UCSD-AML1 (cell line): Measurements from ENCODE around the gene SAMD4A.
"Not testable (repeated sequence)": the region's sequence is repeated elsewhere in the genome, so short reads cannot be mapped to it uniquely, and the experiment has no call there.

Source experiments
- DNase-seq: peaks from one replicate; lab custom pipeline; 2025; ENCODE audit not compliant: unreplicated experiment; lab: John Stamatoyannopoulos, UW

Gene SAMD4A

DNA sequence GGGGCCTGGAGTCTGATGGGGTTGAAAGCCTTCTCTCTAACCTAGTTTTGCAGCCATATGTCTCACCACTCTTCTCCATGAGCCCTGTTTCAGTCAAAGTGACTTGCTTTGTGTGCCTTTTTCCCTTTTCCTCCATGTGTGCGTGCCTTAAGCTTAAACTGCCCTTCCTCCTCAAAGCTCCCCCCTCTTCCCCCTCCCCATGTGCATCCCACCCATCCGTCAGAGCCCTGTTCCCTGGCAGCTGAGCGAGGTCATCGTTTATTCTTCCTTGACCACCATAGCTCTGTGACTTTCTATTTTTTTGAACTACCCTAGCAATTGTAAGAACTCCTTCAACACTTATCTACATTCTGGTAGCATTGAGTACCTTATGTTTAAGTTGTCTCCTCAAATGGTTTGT lies 24.9 kb downstream of the SAMD4A start:
- no peak for DNase-seq

DNA sequence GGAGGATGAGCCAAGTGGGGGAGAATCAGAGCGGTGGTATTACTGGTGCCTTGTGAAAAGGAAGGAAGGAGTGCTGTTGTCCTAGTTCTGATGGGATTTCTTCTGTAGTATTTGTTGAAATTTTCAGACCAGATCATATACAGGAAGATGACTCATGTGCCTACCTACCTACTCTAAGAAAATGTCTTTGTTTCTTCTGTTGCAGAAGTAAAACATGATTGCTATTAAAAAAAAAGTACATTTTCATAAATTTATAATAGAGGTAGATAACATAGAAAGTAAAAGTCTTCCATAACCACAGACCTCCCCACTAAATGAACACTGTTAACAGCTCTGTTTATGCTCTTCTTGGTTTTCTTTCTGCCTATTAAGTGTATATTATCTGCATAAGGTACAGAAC lies 26.9 kb downstream of the SAMD4A start:
- DNase-seq, result no peak

DNA sequence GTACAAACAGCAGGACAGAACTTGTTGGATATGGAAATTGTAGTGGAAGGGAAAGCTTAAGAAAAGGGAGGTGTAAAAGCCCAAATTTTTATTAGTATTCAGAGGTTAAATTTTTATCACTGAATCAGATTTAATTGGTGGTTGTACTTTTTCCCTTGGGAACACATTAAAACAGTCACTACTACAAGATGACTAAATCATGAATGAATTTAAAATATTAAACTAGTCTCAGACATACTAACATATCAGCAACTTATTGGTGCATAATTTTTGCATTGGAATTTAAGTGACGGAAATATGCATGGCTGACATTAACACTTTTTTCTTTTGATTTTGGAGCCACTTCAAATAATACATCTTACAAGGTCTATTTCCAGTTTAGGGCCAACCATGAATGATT lies 27.6 kb downstream of the SAMD4A start:
- no peak for DNase-seq

DNA sequence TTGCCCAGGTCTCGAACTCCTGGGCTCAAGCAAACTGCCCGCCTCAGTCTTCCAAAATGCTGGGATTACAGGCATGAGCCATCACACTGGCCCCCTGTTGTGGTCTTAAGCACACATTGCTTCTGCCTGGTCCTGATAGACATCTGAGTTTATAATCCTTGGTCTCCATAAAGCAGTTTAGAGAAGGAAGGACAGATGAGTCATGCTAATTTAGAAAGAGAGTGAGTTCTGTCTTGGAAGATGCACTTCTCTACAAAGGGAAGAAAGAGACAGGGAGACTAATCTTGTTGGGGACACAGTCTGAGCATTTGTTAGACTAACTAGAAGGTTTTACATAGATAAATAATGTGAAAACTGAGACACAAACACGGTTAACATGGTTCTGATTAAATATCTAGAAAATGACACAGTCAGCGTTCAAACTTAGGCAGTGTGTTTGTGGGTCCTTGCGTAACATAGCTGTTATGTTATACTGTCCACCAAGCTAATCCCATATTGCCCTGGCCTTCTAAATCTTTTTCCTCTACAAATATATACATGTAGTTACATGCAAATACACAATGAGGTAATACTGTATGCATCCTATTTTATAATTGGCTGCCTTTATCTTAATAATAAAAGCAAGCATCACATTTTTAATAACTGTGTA lies 31.0 kb downstream of the SAMD4A start:
- DNase-seq, result no peak

DNA sequence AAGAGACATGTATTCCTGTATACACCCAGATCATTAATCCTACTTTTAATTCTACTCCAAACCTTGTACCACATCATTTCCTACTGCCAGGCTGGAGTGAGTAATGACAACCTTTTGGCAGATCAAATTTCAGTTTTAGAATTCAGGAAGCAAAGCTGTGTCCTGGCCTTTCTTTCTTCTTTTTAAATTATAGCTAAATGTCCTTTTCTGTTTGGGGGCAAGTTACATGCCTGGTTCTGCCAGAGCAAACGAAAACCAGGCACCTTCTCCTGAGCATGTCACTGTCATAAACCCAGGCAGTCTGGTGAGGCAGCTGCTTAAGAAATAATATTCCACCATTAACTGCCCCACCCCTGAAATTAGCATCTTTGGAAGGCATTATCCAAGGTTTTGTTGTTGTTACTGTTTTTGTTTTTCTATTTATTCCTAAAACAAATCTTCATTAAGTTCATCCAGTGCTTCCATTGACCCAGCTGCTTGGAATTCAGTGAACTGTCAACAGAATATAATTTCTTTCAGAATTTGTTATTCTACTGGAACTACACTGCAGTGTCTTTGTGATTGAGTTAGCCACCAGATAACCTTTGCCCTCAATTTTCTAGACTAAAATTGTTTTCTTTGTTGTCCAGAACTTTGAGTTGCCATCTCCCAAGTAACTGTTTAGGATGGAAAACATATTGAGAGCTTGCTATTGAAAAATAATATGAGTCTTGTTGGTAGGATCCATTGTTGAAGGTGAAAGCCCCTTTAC lies 33.2 kb downstream of the SAMD4A start:
- DNase-seq, result no peak

DNA sequence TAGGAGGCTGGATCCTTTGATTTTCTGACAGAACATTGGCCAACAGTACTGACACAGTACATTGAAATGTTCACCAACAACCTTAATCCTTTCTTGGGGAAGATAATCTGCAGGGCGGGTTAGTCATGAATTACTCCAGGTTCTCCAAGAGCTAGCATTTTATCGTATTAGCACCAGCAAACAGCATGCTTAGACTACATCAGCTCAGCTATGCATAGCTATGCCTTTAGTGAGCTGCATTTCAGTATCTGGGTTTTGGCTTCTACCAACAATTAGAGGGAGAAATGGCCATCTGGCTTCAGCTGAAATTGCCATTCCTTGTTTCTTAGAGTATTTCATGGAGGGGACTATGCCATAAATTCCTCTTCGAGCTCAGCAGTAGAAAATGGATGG lies 33.8 kb downstream of the SAMD4A start:
- DNase-seq, result no peak

DNA sequence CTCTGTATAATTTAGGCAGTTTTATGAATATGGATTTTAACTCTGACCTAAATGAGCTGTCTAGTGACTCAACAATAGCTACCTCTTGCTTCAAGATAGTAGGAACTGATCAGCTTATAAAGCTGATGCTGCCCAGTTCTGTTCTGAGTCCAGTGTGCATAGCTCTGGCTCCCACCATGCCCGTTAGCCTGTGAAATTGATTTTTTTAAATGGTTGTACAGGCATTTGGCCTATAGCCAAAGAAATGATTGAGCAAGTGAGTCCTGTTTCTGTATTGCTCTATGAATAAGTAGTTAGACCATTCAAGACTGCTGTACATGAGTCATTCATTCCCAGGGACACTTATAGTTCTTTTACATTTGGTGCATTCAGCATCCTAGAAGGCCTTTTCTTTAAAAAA lies 36.4 kb downstream of the SAMD4A start:
- DNase-seq, result no peak

DNA sequence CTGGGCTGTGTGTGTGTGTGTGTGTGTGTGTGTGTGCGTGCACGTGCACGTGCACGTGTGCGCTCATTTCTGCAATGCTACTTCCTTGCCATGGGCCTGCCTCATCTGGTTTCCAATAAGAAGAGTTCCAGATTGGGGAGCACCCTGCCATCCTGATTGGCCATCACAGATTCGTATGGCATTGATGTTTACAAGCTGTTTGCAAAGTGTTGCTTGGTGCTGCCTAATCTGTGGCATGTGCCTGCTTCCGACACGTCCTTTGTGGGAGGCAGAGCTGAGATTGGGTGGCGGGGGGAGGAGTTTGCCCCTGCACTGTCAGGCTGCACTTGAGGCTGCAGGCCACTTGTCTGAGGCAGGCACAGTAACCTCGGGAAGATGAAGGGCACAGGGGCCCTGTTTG lies 39.2 kb downstream of the SAMD4A start:
- DNase-seq, result no peak

DNA sequence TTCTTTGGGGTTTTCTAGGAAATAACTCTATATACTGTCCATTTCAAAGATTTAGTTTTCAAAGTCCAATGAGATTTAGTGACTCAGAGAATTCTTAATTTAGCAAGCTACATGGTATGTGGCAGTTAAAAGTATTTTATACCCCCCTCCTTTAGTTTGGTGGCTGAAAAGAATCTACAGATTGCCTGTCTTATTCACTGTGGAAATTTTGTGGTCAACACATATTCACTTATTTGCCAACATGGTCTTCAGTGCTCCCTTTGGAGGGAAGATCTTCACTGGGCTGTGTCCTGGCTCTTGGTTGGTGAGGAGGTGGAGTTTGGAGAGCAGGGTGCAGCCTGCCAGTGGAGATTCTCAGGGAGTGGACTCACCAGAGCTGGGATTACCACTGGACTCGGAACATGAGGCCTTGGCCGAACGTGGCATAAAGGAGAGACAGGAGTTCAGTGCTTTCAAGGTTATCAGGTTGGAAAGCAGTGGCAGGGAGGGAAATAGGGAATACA lies 39.8 kb downstream of the SAMD4A start:
- DNase-seq, result no peak

DNA sequence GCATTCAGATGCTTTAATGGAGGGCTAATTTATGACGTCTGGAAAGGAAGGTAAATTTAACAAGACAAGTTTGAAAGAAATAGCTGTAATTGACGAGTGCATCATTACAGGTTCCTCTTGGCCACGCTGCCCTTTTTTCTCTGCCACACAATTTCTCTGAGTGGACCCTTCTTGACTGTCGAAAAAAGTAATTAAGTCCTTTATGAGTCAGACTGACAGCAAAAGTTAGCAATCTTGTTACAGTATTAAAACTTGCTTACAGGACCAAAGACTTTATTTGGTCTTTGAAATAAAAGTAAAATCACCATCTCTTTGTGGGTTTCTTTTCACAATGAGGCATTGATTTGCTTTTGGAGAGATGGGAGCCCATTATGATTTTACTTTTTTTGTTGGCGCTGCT lies 42.6 kb downstream of the SAMD4A start:
- DNase-seq, result no peak

DNA sequence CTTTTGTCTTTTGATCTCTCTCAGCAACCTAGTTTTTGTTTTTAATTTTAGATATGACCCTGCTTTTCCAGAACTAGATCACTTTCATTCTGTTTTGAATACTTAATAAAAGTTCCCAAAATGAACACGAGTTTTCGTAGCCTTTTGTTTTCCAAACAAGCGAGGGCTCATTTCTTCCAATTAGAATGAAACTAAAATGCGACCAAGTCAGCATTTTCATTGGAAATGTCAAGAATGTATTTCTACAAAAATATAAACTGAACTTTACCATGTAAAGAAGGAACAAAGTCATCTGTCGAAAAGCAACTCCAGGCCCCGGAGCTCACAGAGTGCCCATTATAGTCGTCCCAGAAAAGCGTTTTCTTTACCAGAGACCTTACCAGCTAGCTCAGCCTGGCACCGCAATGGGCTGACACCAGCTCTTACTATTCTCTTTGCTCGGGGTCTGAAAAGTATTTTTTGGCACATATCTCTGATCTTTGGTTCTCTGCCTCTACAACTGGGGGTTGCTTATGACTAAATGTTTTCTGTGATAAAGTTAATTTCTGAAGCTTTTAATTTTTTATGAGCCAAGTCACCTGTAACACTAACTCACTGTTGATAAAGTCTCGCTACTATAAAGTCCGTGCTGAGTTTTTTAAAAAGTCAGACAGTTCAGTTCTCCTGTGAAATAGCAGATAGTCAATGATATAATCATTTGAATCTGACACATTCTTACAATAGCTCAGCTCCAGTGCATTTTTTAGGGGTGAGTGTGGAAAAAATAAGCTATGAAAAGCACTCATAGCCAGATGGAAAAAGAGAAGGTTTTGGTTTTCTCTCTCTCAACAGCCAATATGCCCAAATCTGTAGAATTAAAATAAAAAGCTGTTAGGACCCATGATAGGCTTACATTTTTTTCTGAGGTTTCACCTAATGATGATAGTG lies 43.4 kb downstream of the SAMD4A start:
- no peak for DNase-seq

DNA sequence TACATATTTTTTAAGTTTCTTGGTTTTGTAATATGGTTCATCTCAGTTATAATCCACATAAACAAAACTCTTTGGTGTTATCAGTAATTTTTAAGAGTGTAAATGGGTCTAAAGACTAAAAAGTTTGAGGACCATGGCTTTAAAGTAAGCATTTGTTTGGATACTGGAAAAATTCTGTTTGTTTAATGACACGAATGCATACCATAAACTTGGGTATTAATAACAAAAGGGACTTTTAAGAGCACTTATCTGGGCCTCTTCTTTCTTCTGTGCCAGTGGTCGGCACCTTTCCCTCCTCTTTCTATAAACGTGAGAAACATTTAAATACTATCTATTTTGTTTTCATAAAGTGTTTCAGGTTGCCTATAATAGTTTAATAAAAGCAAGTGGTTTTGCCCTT lies 47.4 kb downstream of the SAMD4A start:
- DNase-seq, result no peak

DNA sequence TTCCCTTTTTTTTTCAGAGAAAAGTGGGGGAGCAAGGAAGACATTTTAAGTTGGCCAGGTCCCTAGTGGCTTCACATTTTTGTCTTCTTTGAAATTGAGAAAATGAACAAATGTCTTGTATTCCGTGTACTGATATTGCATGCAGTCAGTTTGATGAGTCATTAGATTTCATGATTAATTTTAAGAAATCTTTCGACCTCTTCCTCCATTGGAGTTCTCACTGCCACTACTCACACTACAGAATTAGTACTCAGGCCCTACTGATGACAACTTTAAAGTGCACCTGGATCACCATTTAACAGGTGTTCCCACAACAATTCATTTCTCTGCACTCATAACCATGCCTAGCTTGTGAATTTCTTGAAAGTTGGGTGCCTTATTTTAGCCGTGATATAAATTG lies 50.5 kb downstream of the SAMD4A start:
- no peak for DNase-seq

DNA sequence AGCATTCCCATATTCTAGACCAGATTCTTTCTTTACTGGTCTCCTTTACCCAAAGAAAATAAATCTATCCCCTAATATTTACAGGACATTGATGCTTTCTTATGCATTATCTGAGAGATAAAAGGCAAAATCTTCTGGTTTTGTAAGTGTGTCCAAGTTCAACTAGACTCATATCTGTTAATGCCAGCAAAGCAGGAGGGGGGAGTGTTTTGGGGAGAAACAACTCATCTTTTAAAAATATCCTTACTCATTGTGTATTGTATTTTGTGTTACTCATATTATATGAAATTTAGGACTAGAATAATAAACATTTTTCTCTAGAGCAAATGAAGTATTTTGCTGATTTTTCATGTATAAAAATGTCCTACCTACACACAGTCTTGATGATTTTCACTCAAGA lies 54.8 kb downstream of the SAMD4A start:
- no peak for DNase-seq

DNA sequence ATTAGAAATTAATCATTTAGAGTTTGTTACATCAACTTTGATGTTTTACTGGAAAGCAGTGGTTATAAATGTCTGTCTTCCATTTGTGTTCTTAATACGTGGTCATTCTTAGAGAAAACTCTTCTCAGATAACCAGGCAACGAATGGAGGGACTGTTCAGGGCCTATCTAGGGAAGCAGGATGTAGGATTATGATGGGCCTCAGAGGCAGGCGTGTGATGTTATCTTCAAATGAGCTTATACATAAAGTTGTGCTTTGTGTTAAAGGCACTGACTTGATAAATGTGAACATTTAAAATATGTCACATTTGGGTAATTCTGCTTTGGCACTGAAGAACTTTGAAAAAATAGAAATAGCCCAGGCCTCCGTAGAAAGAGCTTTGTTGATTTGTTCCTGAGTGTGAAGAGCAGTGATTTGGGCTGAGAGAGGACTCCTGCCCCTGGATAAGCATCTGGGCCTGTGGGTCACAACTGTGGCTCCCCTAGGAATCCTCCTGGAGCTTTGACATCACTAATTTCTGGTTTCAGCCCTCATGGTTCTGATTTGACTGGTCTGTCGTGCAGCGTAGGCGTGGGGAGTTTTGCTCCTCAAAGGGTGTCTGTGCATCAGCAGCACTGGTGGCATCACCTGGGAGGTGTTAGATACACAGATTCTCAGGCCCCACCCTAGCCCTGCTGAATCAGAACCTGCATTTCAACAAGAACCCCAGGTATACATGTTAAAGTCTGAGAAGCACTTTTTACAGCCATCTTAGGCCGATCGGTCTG lies 55.4 kb downstream of the SAMD4A start:
- DNase-seq, result no peak

DNA sequence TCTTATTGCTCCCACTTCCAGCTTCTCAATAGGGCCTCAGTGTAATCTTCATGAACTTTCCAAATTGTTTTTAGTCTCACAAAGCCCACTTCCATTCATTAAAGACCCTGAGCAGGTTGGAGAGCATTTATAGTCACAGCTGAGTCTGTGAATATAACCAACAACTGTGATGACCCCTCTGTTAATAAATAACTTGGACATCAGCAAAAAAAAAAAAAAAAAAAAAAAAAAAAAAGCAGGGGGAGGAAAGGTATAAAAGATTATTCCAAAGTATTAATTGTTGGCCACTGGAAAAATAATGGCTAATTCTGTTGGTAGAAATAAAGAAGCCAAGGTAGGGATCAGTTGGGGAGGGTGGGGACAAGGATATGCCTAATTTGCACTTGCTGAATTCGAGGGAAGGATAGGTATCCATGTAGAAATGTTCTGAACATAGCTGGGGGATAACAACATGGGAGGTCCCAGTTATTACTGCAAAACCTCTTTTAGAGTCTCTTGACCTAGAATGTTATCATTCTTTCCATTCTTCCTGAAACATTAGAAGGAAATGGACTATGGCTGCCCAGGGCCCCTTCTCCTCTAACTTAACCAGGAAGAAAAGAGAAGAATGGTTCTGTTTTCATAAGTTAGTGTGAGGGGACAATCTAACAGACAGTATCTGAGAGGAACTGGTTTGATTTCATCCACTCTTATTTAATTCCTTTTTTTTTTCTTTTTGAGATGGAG lies 56.5 kb downstream of the SAMD4A start:
- no peak for DNase-seq

DNA sequence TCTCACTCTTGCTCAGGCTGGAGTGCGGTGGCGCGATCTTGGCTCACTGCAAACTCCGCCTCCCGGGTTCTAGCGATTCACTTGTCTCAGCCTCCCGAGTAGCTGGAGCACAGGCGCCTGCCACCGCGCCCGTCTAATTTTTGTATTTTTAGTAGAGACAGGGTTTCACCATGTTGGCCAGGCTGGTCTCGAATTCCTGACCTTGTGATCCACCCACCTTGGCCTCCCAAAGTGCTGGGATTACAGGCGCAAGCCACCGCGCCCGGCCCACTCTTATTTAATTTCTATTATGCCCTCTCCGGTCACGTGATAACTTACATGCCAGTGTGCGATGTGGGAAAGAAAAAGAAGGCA lies 57.1 kb downstream of the SAMD4A start:
- DNase-seq, result not testable (repeated sequence)

DNA sequence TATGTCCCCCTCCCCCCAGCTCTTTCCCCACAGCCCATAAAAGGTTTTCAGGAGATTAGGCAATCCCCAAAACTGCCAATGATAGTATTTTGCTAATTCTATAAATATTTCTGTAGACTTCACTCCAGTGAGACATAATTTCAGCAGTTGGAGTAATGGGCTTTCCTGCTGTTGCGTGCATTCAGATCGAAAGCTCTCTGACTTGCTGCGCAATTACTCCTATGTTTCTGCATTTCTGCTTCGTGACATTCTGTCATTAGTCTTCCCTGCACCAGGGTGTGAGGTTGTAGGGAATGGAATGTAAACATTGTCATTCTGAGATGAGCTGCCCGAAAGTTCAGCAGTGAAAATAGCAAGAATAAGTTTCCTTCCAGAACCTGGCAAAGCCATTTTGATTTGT lies 58.2 kb downstream of the SAMD4A start:
- no peak for DNase-seq

DNA sequence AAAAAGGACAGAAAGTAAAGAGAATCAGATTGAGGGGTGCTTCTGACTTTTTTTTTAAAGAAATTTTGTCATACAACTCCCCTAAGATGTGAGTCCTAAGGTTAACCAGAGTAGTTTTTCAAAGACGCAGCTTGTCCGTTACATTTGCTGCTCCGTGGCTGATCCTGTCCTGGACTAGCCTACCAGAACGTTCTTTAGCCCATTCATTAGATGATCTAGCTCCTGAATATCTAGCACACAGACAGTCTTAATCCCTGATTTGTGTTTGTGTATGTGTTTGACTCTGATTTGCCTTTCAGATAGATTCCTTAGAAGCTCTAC lies 60.3 kb downstream of the SAMD4A start:
- DNase-seq, result no peak

DNA sequence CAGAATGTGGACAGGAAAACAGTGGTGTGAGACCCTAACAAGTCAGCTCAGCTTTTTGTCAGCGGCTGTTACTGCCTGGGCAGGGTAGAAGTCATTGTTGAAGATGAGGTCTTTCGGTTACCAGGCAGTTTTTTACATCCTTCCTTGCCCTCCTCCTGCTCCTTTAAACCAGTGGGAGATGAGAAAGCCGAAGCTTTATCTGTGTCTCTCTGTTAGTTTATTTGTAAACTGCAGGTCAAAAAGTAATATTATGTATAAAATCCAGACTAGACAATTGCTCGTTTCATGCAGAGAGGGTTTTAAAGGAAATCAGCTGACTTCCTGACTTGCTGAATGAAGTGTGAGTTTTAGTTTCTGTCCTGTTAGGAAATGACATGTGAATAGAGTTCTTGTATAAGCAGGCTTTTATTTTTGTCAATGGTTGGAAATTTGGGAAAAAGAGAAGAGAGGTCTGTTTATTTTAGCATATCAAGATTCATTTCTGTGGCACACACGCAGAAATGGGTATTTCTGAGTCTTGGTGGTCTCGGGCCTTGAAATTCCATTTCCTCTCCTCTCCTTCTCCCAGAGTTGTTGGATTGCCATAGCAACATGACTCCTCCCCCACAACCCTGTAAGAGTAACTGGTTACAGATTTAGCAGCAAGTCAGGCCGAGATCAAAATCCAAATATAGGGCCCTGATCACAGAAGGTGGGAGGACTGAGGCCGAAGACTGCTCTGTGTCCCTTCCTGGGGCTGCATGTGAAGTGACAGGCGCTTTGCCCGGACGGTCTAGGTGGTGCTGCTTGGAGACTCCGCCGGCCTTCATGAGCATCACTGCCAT lies 60.8 kb downstream of the SAMD4A start:
- no peak for DNase-seq
